GM12873 (cell line): ENCODE data around the gene HSD17B2.

Source experiments
- CTCF ChIP-seq: IDR thresholded peaks from 2 replicates; pipeline ENCODE4 v1.5.1; 2012; ENCODE audit warnings: low read depth, mild to moderate bottlenecking, moderate library complexity, low read length, control low read depth; ENCODE audit not compliant: insufficient read depth; ENCODE audit errors: missing control alignments

Gene HSD17B2

DNA sequence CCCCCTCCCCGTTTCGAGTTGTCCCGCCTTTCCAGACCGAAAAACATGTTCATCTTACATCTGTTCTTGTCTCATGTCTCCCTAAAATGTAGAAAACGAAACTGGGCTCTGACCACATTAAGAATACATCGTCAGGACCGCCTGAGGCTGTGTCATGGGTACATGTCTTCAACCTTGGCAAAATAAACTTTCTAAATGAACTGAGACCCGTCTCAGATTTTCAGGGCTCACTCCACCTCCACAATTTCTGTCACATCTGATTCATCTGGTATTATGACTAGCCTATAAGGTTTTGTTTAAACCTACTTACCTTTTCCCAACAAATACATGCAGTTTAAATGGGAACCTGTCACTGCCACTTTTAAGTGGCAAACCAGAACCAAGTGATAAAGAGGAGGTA is 24.4 kb upstream of the HSD17B2 start:
- TF ChIP-seq CTCF = no peak

DNA sequence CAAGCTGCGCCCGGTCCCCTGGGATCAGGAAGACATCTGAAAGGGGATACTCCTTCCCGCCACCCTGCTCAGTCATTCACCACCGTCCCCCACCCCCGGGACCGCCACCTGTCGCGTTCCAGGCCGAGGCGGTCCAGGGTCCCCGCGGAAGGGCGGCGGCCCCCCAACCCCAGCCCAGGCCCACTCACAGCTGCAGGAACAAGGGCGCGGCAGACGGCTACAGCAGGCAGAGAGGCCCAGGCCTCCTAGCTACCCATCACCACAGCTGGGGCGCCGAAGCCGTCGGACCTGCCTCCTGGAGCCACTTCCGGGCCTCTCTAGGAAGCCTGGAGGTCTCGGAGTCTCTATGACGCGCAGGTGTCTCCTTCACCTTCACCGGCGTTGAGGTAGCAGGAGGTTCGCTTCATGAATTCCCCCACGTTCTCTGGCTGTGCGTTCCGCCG is 23.8 kb upstream of the HSD17B2 start, which contains the start of gene SDR42E1:
Gene SDR42E1 (minus strand): TSS at position 272 of the 443 bp plus-strand sequence. CDS start 10,612 bp downstream, outside the sequence.
- no peak for TF ChIP-seq CTCF

GRCh38 chr16:82013139-82013538 is 21.9 kb upstream of the HSD17B2 start:
- no peak for TF ChIP-seq CTCF

DNA sequence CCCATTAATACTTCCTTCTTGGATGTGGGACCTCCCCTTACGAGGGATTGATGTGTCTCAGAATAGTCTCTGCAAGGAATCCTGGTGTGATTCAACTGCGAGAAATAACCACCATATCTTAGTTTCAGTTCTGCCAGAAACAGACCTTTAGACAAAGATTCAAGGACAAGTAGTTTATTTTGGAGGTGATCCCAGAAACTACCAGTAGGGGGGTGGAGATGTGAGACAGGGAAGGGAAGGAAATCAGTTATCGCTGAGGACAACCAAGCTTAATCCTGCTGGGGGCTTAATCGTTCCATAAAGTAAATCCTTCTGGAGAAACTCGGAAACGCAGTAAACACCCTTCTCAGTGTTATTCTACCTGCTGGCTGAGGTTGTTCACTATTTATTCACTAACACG is 18.8 kb upstream of the HSD17B2 start:
- peak; percentile 36 for TF ChIP-seq CTCF

DNA sequence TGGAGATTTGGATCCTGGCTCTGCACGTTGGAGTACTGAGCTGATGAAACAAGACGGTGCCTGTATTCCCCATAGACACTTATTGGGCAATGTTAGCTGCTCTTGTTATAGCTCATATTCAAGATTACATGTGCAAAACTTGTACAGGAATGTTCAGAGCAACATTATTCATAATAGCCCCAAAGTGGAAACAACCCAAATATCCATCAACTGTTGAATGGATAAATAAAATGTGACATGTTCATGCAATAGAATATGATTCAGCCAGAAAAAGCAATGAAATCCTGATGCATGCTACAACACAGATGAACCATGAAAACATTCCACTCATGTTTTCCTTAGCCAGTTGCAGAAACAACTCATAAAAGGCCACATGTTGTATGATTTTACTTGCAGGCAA is 18.1 kb upstream of the HSD17B2 start:
- no peak for TF ChIP-seq CTCF

DNA sequence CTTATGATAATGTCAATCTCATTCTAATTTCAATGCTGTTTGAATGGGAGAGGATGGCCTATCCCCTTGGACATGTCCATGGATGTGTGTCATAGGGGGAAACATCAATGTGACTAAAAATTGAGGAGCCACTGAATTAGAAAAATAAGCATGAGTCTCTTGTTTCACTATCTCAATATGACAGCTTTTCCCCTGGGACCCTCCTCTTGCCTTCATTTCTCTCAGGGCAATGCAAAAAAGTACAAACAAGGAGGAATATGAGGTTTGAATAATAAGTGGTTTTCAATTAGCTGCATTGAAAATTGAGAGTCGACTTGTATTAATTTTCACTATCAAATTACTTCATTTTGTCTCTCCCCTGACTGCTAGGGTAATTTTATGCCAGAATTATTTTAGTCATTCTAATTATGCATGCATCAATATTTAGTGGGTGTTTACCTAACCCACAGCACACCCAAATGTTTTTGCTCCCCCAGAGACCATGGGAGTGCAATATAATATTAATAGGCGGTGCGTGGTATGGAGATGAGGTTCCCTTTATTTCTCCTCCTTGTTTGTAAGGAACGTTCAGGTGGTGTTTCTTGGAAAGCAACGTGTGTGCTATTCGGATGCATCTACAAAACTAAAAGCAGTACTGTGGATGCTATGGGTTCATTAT is 17.0 kb upstream of the HSD17B2 start:
- TF ChIP-seq CTCF = no peak

DNA sequence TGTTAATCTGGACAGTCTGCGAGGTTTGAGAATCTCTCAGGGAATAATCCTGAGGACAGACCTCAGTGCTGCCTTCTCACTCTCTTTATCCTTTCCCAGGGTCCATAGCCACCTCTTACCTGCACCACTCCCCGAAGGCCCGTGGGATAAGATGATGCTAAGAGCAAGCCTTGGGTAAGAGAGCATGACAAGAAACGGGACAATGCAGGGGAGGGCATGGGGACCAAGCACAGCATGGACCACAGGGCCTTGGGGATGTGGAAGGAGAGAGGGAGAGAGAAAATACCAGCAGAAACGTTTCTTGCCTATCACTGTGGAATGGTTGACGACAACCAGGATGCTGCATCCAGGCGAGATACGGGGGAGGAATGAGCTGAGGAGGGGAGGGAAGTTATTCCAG is 15.5 kb upstream of the HSD17B2 start:
- TF ChIP-seq CTCF = no peak
